Fibroblast of peridontal ligament (primary cell): ENCODE measurements around the gene SIGLEC15.
"Not testable (repeated sequence)": the region's sequence is repeated elsewhere in the genome, so short reads cannot be mapped to it uniquely, and the experiment has no call there.

Source experiments
- DNase-seq: peaks from one replicate; pipeline ENCODE4 v3.0.0-alpha.2; 2010; ENCODE audit errors: extremely low read depth

SIGLEC15 gene, protein sequence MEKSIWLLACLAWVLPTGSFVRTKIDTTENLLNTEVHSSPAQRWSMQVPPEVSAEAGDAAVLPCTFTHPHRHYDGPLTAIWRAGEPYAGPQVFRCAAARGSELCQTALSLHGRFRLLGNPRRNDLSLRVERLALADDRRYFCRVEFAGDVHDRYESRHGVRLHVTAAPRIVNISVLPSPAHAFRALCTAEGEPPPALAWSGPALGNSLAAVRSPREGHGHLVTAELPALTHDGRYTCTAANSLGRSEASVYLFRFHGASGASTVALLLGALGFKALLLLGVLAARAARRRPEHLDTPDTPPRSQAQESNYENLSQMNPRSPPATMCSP

DNA sequence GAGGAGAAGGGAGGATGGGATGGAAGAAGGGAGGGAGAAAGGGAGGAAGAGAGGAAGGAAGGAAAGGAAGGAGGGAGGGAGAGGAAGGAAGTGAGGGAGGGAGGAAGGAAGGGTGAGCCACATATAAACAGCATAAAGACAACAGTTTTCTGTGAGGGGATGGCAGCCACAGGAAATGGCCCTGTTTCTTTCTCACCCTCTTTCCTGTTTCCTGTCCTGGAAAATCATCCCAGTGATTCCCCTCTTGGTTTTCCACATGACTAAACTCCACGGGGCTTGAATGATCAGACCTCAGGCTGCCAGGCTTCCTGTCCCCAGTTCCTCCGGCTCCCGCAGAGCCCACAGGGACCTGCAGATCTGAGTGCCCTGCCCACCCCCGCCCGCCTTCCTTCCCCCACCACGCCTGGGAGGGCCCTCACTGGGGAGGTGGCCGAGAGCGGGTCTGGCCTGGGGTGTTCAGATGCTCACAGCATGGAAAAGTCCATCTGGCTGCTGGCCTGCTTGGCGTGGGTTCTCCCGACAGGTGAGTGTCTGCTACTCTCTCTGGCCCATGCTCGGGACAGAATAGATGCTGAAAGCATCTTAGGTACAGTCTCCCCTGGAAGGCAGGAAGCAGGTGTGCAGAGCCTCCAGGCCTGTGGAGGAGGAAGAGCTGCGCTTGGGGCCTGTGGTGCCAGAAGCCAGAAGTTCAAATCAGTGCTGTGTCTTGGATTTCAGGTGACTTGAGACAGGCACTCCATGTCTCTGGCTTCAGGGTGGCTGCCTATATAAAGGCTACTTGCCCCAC, at the start of gene SIGLEC15:
SIGLEC15 (plus strand) TSS at position 418 of the 787 bp plus-strand sequence; CDS start at position 472, 54 bp downstream.
- no peak for DNase-seq

- no peak for DNase-seq
Observed at GRCh38 chr18:45775743-45776142, 49.7 kb upstream of the SIGLEC15 start.

- peak; percentile 75 for DNase-seq
Observed at GRCh38 chr18:45777393-45777792, 48.1 kb upstream of the SIGLEC15 start.

DNA sequence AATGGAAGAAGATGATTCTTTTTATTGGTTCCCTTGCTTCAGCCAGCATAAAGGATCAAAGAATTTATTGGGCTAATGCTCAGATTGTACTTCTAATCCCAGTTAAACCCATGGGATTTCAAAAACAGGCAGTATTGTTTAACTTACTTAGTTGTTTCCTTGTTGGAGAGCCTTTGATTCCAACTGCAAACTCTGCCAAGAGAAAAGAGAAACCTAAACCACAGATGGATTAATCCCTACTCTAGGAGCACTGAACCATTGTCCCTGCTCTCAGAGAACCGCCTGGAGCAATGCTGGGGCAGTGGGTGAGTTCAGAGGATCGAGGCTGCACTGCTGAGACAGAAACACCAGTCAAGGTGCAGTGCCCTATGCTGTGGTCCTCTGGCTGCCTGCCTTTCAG, 44.9 kb upstream of the SIGLEC15 start:
- peak; percentile 79 for DNase-seq

GRCh38 chr18:45782662-45783061, 42.8 kb upstream of the SIGLEC15 start:
- no peak for DNase-seq

DNA sequence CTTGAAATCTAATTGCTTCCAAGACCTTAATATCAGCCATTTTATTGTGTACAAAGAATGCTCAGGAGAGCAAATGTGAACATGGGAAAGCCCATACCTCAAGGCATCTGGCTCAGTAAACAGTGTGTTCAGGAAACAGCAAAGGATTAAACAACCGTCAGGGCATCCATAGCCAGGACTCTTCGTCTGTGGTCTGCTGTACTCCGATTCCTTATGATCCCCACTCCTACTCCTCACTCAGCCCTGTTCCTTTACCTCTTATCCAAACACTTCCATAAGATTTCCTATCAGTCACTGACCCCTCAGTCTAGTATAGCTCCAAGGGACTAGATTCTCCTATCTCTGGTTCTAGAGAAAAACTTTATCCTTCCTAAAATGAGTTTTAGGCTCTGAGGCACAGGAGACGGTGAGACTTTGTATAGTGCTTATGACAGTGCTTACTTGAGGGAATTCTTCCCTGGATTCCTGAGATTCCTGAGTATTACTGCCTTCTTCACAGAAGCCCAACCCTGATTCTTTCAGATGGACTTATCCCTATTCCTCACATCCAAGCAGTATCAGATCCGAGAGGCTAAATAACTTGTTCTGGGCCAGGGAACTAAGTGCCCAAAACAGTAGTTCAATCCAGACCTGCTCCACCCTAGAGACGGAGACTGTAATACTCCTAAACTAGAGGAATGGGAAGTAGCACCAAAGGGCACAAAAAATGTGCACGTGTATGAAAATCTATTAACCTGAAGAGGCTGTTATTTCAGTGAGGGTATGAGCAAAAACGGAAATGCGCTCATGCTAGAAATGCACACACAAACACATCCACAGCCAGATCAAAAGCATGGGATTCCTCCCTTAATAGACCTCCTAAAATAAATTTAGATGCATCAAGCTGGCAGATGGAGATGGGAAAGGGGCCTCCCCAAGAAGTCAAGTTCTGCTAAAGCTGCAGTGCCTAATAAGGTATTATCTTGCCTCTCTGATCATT, 42.1 kb upstream of the SIGLEC15 start:
- peak; percentile 66 for DNase-seq

DNA sequence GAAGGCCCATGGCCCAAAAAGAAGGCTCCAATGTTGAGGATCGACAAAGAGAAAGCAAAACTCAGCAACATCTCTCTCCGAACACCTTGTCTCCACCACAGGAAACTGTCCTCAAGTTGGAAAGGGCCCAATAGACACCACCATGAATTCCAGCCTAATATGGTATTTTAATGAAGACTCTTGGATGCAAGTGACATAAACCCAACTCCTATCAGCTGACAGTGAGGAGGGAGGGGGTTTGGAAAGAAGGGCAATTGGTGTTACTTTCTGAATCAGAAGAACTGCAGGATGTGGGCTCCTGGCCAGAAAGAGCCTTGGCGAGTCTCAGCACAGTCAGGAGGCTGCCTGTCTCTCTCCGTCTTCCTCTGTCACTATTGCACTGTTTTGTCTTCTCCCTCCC, 40.3 kb upstream of the SIGLEC15 start:
- no peak for DNase-seq

DNA sequence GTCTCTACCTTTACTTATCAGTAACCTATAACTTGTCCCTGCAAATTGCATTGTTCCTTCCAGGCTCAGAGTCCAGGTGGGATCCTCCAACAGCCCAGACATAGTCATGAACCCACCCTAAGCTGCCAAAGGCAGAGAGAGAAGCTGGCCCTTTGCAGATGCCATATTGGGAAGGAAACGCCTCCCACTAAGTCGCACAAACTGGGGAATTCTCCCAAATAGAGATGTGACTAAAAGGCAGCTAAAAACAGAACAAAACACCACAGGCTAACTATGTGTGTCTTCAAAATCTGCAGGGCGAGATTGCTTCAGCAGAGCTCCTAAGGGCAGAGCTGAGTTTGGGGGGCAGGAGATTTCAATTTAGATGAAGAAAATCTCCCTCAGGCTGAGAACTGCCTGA, 38.5 kb upstream of the SIGLEC15 start:
- DNase-seq: no peak

DNA sequence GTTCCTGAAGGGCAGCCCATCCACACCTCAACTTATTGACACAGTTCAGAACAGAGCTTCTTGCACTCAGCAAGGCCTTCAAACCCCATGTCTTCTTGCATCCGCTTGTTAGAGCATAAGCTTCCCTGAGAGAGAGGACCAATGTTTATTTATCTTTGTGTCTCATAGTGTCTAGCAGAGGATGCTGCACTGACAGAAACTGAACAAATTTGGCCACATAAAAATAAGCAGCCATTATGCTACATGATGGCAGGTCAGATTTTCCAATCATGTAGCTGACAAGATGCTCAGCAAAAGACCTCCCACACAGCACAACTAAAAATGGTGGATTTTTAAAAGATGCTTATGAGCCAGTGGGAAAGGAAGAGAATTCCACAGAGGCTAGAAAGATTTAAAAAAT, 38.1 kb upstream of the SIGLEC15 start:
- no peak for DNase-seq

GRCh38 chr18:45788861-45789260, 36.6 kb upstream of the SIGLEC15 start:
- DNase-seq: no peak

- DNase-seq: no peak
Observed at GRCh38 chr18:45792506-45793263, 32.8 kb upstream of the SIGLEC15 start.

- peak; percentile 89 for DNase-seq
Observed at GRCh38 chr18:45793264-45793965, 32.1 kb upstream of the SIGLEC15 start.

GRCh38 chr18:45801416-45802004, 24.0 kb upstream of the SIGLEC15 start:
- no peak for DNase-seq

DNA sequence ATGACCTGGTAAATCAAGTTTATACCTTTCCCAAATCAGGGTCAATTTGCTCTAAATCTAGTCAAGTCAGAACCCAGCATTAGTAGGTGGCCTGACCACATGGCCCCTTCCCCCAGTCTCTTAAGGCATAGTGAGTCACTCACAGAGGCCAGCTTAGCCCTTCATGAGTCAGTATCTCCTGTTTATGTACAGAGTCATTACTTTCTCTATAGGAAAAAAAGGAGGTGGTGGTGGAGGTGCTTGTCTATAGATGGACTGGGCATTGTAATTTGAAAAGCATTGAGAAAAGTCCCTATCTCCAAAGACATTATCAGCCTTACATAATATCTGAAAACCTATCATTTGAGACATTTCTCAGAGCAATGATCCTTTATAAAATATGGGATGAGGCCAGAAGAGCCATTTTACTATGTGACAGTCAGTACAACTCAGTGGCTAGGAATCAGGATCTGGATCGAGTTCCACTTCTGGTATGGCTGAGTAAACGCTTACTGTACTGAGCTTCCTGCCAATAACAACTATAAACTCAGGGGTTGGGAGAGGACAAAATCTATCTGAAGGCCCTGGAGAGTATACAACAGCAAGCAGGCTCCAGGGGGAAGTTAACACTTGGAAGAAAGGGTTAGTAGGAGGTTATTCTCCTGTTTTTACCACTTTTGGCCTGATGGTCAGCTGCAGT, 22.5 kb upstream of the SIGLEC15 start:
- DNase-seq: peak; percentile 99

- DNase-seq: peak; percentile 39
Observed at GRCh38 chr18:45805551-45805950, 19.9 kb upstream of the SIGLEC15 start.

DNA sequence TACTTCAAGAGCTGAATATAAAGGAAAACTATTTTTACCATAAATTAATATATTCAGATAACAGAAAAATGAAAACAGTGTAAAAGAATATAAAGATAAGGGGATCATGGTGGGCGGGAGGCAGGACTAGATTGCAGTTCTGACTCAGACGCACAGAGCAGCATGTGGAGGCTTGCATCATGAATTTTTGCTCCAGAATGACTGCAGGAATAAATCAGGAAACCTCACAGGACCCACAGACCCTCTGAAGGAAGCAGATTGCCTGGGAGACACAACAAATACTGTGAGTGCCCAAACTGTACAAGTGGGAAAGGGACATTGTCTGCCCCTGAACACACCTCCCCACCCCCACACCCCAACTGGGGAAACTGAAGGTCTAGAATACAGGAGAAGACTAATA, 19.2 kb upstream of the SIGLEC15 start:
- DNase-seq: peak; percentile 37

DNA sequence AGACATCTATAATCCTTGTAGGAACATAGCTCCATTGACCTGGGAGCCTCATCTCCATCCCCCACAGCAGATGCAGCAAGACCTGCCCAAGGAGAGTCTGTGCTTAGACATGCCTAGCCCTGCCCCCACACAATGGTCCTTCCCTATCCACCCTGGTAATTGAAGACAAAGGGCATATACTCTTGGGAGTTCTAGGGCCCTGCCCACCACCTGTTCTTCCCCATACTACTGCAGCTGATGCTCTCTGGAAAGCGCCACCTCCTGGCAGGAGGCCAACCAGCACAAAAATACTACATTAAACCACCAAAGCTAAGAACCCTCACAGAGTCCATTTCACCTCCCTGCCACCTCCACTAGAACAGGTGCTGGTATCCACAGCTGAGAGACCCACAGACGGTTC, 18.3 kb upstream of the SIGLEC15 start:
- not testable (repeated sequence) for DNase-seq

DNA sequence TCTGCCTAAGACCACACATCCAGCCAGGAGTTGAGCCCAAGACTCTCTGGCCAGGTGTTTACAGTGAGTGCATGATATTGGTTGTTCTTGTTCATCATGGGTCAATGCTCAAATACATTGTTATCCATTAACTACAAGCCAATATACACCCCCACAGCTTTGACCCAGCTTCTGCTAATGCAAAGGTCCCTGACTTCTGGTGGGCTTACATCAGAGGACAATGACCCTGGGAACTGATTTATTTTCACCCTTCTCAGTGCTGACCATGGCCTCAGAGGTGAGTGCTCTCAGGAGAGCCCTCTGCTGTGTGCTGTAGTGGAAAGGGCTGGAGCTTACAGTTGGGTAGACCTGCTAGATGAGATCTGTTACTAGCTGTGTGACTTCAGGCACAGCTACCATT, 10.7 kb upstream of the SIGLEC15 start:
- not testable (repeated sequence) for DNase-seq

- no peak for DNase-seq
Observed at GRCh38 chr18:45817543-45817942, 7.9 kb upstream of the SIGLEC15 start.

- DNase-seq: peak; percentile 91
Observed at GRCh38 chr18:45818765-45819164, 6.7 kb upstream of the SIGLEC15 start.
